Activated CD8-positive, alpha-beta memory T cell treated with anti-CD3 and anti-CD28 coated beads for 24 hours (primary cell): ENCODE results near the gene PRKAG2.
A peak's percentile ranks its signal among the peaks of the same experiment; 100 is the strongest.
"Not testable (repeated sequence)": the region's sequence is repeated elsewhere in the genome, so short reads cannot be mapped to it uniquely, and the experiment has no call there.

Experiments
- DNase-seq: peaks from one replicate; pipeline ENCODE4 v3.0.0-alpha.2; 2020

Gene PRKAG2

GRCh38 chr7:151797667-151798307, 79.1 kb downstream of the PRKAG2 start:
- not testable (repeated sequence) for DNase-seq

GRCh38 chr7:151796871-151797537, 79.9 kb downstream of the PRKAG2 start:
- DNase-seq: no peak

GRCh38 chr7:151796091-151796870, 80.6 kb downstream of the PRKAG2 start:
- no peak for DNase-seq

DNA sequence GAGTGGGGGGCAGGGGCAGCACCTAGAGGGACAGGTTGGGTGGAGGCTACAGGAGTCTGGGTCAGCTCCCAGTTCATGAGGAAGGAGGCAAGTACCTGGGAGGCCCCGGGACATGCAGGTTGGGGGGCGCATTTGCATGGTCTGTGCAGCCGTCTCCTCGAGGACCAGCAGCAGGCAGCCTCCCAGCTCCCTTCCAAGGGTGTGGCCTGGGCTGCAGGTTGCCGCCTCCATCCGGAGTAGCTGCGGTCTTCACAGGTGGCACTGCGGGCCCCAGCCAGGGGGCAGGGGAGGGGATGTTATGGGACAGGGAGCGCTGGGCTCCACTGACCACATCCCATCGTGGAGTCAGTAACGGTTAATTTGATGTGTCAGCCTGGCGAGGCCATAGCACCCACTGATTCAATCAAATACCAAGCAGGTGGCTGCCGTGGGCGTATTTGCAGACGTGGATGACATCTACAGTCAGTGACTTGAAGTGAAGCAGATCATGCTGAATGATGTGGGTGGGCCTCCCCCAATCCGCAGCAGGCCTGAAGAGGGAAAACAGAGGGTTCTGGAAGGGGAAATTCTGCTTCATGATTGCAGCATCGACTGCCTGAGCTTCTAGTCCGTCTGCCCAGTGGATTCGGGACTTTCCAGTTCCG, 81.6 kb downstream of the PRKAG2 start:
- peak; percentile 81 for DNase-seq

DNA sequence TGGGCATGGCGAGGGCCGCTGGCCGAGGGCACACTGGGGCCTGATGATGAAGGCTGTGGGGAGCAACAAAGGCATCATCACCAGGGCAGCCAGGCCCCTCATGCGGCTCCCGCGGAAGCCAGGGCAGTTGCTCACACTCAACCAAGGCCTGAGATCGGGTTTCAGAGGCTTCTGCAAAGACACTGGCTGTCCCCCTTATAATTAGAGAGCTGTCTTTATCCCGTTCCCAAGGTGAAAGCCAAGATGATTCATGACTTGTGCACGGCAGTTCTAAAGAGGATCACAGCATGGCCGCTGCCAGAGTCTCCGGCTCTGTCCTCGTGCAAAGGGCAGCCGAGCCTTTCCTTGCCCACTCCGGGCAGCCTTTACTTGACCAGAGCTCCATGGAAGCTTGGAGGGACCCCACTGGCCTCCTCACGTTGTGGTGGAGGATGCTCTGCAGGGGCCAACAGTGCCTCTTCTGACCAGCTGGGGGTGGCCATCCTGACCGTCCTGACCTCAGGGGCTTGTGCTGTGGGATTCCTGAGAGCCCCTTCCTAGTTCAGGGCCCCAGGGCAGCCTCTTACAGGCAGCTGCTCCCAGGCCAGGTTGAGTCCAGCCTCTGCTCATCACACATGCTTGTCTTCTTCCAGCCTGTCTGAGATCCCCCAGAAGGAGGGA, 82.3 kb downstream of the PRKAG2 start:
- DNase-seq: no peak

- no peak for DNase-seq
Measured at GRCh38 chr7:151793991-151794507, 82.9 kb downstream of the PRKAG2 start.

GRCh38 chr7:151793531-151793951, 83.4 kb downstream of the PRKAG2 start:
- no peak for DNase-seq

DNA sequence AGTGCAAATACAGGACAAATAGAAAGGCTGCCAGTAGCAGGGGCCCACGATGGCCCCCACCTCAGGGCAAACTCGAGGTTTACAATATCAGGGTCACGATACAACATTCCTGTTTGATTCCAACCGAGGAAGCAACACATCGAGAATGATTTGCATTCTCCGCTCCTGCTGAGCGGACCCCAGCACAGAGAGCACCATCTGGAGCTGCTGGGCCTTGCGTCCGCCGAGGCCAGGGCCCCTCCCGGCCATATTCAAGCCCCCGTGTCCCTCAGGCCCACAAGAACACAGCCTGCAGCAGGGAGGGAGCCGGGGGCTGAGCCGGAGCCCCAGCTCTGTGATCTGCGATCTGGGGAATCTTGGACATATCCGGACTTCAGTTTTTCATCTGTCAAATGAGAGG, 84.3 kb downstream of the PRKAG2 start:
- DNase-seq: no peak

GRCh38 chr7:151792086-151792485, 84.8 kb downstream of the PRKAG2 start:
- DNase-seq: no peak

DNA sequence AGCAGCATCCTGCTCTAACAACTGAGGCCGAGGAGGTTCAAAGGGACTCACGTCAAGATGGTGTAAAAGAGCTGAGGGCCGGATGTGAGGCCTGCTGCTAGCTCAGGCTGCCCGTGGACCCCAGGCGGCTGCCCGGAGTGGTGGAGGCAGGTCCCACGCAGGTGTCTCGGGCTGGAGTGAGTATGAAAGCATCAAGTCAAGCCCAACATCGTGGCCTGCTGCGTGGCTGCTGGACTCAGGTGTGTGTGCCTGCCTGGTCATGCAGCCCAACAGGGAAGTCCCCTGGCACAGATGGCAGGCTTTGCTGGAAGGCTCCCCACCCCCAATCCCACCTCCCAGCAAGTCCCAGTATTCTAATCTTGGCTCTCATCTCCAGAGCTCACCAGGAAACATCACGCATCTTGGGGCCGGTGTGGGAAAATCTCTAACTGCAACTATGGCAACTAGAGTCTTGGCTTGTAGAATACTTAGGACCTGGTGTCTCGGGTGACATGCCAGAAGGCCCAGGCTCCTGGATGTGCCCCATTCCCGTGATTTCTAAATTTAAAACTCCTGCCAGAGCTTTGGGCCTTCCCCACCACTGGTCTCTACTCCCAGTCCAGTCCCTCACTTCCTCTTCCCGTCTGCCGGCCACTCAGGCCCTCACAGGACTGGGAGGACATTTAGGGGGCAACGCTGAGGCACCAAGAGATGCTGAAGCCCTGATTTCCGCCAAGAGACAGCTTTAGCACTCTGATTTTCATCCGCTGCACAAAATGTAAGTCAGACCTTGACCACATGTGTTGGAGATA, 85.9 kb downstream of the PRKAG2 start:
- no peak for DNase-seq

DNA sequence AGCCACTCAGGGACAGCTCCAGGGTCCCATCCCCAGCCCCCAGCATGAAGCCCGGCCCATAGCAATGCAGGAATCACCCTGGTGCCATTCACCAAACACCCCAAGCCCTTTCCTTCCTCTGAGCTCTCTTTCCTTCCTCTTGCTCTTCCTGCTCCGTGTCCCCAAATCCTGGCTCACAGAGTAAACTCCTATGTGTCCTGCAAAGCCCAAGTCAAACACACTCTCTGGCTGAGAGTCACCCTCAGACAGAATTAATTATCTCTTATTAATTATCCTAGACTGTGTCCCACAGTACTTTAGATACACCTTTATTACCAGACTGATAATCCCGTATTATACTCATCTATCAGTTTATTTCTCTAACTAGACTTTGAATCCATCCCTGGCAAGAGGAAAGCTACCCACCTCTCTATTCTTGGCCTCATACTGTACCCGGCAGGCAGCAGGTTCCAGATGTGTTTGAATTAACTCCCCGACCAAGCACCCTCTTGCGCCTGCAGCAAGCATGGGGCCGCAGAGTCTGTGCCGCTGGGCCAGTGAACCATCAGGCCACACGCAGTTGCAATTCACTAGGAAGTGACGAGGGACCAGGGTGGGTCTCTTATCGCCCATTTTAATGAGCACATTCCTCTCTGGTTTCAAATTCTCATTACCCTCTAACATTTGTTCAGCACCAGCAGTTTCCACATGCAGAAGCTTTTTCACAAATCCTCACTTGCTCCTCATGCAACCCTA, 86.7 kb downstream of the PRKAG2 start:
- no peak for DNase-seq

DNA sequence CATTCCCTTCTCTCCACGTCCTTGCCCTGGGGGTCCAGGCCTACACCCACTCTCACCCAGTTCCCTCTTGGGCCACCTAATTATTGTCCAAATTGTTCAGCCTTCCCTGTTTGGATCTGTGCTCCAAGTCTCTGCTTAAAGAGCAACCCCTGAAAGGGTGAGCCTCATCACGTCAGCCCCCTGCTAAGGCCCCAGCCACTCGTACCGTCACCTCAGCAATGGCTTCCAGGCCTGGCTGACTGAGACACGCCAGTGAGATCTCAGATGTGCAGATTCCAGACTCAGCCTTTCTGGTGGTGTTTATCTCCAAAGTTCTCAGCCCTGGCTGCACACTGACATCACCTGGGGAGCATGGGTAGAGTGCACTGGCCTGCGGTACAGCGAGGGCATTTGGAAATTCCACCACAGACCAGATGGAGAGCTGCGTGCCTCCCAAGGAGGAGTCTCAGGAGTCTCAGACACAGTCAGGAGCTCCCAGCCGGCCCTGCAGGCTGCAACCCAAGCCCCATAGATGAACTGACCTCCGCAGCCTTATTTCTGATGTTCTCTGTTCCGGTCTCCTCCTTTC, 87.5 kb downstream of the PRKAG2 start:
- no peak for DNase-seq

DNA sequence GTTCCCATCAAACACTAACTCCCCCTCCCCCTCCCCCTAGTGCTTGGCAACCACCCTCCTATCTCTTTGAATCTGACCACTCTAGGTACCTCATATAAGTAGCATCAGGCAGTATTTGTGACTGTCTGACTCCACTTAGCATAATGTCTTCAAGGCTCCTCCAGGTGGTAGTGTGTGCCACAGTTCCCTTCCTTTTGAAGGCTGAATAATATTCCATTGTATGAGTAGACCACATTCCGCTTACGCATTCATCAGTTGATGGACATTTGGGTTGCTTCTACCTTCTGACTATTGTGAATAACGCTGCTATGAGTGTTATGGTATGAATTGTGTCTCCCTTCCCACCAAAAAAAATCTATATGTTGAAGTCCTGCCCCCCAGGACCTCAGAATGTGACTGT, 89.6 kb downstream of the PRKAG2 start:
- no peak for DNase-seq

DNA sequence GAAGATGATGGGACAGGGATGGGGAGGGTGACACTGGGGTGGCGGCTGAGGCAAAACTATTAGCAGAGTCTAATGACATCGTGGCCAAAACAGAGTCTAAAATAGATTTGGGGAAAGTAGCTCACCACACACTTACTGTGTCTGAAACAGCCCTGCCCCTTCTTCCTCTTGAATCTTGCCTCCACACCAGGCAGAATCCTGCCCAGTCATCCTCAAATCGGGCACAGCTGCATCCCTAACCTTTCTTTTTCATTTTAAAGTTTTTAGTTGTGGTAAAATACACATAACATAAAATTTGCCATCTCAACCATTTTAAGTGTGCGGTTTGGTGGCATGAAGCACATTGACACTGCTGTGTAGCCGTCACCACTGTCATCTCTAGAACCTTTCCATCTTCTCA, 90.0 kb downstream of the PRKAG2 start:
- no peak for DNase-seq

- DNase-seq: no peak
Measured at GRCh38 chr7:151786241-151786640, 90.7 kb downstream of the PRKAG2 start.

GRCh38 chr7:151785681-151785965, 91.3 kb downstream of the PRKAG2 start:
- DNase-seq: no peak

- no peak for DNase-seq
Measured at GRCh38 chr7:151784853-151785680, 91.8 kb downstream of the PRKAG2 start.

- no peak for DNase-seq
Measured at GRCh38 chr7:151783958-151784575, 92.8 kb downstream of the PRKAG2 start.

GRCh38 chr7:151782598-151783448, 94.1 kb downstream of the PRKAG2 start:
- DNase-seq: peak; percentile 92
